NCI-H2196 treated with DMSO at 0.1 percent for 48 hours (cell line): Measurements from ENCODE around the gene STAMBPL1.

Experiments
- DNase-seq: peaks from one replicate; lab custom pipeline; 2025; ENCODE audit not compliant: unreplicated experiment; lab: John Stamatoyannopoulos, UW

STAMBPL1 gene

DNA sequence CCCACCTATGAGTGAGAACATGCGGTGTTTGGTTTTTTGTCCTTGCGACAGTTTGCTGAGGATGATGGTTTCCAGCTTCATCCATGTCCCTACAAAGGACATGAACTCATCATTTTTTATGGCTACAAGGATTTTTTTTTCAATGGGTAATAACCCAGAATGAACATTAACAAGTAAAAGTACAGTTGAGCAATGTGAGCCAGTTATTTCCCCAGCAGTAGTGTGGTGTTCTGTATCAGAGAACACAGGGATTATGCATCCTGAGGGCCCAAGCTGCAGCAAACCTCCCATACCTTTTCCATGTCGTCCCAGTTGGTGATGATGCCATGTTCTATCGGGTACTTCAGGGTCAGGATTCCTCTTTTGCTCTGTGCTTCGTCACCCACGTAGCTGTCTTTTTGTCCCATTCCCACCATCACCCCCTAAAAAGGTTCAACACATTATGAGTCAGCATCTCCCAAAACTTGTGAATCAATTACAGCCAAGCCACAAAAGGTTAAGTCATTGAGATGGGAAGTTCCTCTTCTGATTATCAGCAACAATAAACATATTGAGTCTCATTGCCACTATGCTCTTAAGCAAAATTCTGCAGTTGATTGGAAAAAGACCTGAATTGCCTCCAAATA lies 67.0 kb downstream of the STAMBPL1 start:
- no peak for DNase-seq

DNA sequence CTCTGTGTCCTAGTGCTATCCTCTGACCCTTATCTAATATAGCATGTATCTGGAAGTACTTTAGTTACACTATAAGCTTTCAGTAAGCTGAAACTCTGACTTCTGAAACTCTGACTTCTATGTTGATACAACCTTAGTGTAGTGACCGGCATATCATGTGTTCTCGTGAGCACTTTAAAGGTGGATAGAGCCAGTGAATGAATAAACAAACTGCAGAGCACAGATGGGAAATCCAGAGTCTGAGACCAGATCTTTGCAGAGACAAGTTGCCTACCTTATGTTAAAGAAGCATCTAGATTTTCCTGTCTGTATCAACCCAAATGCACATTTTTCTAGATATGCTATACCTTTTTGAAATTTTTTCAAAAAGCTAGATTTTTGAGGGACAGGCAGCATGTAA lies 69.0 kb downstream of the STAMBPL1 start:
- DNase-seq: no peak

DNA sequence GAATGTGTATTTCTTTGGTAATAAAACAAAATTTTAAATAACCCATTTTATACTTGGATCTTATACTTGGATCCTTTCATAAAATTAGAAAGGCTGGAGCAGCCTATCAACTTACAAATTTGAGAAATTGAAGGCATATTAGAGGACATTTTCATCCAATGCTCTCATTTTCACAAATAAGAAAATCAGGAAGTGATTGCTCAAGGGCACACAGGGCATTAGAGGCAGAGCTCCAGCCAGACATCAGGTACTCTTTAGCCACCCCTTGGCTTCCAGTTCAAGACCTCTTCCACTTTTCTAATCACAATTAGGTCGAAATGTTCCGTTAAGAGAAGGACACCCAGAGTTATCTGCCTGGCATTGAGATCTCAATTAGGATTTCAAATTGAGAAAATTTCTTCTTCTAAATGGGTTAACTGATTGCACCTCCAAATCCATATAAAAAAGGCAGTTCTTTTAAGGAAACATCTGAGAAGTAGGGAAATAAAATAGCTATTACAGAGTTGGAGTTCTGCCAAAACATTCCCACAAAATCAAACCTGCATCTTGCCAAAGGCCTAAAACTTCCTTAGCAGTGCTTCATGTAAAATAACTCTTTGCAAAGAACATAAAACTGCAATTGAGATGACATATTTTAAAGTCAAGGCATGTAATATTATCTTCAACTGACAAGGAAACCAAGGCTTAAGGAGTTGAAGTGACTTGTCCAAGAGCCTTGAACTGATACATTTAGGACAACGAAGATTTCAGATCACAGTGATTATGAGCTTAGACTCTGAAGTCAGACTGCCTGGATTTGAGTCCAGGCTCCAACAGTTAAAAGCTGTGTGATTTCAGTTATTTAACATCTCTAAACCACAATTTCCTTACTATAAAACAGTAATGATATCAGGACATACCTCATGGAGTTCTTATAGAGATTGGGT lies 70.1 kb downstream of the STAMBPL1 start:
- DNase-seq: no peak

DNA sequence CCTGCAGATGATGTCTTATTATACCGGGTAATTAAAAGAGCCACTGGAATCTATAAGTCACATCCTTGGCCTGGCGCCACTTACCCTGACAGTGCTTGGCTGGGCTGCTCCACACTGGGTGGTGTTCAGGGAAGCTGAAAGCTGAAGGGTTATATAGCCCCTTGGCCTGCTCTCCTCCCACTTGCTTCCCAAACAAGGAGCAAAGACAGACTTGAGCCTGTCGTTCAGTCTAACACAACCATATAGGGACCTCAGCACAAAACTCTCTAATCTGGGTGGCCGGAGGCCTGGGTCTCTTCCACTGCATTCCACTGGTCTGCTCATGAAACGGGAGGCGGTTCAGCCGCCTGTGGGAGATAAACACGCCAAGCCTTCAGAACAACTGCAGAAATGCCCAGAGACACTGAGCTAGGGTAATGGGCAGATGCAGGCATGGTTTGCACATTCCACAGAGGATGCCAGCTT lies 72.6 kb downstream of the STAMBPL1 start, which contains the start of gene ACTA2:
Gene ACTA2 (minus strand): TSS at position 127 of the 465 bp plus-strand sequence. CDS start 3,843 bp downstream, outside the sequence.
- no peak for DNase-seq

DNA sequence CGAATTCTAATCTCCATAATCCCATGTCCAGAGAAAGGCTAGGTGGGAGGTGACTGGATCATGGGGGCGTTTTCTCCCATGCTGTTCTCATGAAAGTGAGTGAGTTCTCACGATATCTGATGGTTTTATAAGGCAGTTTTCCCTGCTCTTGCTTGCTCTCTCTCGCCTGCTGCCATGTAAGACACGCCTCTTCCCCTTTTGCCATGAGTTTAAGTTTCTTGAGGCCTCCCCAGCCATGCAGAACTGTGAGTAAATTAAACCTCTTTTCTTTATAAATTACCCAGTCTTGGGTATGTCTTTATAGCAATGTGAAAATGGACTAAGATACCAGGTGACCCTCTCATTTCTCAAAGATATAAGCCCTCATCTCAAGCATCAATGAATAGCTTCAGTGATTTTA lies 73.6 kb downstream of the STAMBPL1 start:
- no peak for DNase-seq

DNA sequence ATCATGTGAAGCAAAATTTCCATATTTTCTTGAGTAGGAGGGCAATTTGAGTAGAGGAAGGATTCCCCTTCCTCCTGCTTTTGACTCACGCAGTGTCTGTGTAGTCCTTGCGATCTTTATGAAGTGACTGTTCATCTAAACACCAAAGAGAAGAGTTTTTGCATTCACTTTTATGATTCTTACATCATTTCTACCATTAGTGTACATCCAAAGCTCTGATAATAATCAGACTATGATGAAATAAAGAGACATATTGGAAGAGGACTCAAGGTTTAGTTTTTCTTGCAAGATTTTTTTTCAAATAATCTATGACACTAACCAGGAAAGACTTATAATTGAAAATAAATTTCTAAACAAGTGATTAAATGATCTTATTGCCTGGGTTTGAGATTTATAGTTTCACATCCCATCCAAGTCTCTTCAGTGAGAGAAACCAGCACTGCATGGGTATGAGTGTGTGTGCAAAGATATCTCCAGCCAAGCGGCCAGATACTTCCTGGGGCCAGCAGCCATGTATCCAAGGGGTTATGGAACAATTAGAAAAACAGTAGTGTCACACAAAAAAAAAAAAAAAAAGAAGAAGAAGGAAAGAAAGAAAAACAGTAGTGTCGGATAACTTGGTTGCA lies 74.5 kb downstream of the STAMBPL1 start:
- no peak for DNase-seq

DNA sequence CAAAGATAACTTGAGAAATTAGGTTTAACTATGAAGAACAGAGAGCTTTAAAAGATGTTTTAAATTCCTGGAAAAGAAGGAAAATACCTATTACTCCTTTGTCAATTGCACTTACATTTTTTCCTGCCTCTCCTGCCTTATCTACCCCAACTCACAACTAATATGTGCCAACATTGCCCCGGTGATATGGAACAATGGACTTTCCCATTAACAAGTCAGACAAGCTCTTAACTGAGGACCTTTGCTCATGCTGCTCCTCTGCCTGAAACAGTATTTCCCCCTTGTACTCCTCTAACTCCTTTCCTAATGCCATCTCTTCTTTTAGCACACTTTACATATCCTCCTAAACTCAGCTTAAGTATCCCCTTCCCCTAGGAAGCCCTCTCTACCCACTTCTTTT lies 77.3 kb downstream of the STAMBPL1 start:
- no peak for DNase-seq

DNA sequence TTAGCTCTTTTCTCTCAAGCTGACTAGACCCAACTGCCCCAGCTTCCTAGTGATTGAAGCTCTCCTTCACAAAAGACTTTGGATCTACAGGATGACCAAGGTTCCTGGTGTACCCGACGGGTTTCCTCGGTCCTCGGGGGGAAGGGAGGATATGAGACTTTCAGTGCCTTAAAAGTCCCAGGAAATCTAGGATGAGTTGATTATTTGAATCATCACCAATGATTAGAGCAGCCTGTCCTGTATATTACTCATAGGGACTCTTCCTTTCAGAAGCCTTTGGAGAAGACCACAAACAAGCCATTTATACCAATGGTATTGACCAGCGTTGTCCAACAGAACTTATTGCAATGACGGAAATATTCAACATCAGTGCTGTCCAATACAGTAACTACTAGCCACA lies 78.7 kb downstream of the STAMBPL1 start:
- DNase-seq: no peak

DNA sequence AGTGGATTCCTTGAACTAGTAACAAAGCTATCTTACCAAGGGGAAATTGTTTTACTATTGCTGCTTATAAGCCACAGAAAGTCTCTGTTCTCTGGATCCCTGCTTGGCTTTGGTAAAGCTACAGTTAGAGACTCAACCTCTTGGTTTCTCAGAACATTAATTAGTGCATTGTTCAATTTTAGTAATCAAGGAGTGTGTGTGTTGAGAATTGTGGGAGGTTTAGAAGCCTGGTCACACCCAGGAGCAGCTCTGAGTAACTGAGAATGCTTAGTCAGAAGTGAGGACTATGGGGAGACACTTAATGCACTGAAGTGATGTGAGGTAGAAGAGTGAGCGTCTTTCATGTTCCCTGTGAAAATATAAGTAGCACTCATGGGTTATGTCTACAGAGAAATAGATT lies 80.8 kb downstream of the STAMBPL1 start:
- no peak for DNase-seq

DNA sequence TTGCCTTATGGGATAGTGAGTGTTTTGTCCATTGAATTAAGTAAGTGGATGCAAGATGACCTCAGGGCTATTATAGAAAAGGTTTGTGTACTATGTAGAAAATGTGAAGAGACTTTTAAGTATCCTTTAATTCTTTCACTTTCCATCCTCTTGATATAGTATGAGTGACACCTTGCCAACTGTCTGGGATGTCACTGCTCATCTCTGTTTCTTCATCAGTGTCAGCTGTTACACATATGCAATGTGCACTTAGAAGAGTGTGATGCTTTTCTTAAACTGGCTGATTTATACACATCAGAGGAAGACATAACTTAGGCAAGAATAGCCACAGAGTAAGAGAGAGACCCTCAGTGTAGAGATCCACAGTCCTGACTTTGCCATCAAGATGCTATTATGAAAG lies 81.2 kb downstream of the STAMBPL1 start:
- DNase-seq: no peak

DNA sequence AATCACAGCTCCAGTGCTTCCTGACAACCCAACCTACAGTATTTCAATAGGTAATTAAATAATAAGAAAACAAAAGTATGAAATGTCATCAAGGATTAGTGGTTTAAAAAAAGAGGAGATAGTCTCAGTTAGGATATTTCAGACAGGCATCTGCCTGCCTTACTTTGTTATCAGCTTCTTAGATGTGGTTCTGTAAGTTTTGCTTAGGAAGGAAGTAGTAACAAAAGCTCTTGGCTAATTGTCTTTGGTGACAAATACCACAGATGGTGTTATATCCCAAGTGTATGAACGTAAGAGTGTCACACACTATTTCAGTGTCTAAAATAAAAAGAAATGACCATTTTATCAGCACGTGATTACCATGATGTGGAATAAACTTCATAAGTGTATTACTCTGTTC lies 82.3 kb downstream of the STAMBPL1 start:
- no peak for DNase-seq

DNA sequence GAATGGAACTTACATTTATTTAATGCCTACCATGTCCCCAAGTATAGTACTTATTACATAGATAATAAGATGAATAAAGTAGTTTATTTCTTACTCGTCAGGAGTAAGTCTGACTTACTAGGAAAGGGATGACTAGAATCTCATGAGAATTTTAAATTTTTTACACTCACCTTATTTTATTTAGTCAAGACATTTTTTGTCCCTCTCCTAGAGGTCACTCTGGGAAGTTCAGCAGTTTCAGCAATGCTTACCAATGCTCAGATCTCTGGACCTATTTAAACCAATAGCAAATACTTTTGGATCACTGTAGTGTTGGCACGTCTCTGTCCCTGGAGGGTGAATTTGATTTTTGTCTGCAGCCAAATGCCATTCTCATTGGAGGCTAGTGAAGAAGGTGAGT lies 83.3 kb downstream of the STAMBPL1 start:
- no peak for DNase-seq

DNA sequence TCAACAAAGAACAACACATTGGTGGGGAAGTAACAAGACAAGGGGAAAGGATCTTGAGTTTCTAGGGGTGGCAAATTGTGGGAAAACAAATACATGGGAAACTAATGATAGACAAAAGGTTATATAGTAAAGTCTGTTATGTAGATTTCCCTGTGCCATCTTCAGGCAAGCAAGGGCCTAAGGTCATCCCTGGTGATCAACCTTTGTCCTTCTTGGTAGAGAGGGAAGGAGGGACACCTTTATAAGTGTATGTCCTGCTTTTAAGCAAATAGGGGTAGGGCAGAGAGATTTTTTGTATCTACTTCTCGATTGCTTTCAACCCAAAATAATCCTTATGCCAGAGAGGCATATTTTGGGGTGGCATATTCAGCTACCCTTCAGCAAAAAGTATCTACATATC lies 84.3 kb downstream of the STAMBPL1 start:
- DNase-seq: no peak

DNA sequence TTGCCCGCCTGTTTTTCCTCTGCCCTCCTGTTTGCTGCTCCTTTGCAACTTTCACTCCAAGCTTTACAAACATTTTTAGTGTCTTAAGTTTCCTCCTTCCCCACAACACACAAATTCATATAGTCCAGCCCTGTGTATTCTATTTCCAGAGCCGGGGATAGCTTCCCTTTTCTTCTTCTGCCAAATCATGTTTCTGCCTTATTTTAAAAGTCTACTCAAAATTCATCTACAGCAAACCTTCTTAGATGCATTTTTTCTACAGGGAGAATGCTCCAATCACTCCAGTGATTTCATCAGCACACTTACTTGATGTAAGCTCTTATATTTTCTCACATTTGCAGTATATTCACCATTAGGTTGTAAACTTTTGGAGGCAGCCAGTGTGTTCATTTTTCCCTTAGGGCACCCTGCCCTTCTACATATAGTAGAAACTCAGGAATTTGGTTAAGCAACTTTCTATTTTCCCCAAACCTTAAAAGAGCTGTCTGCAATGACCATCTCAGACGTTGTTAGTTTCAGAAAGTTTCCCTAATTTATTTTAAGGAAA lies 84.9 kb downstream of the STAMBPL1 start:
- DNase-seq: no peak

DNA sequence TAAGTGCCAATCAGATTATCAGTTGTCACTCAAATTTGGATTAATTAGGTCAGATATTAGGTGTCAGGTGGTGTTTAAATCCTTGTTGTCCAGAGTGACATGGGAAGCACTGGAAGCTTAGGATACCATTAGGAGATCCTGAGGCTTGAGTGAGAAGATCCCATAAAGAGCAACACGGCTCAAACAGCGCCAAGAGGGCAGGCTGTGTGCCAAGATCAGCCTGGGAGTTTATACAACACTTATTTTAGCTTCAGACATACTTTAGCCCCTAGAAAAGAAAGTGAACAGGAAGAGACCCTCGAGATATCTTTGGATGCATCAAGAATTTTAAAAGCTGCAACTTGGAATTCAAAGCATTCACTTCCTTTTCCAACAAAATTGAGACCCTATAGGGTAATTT lies 86.8 kb downstream of the STAMBPL1 start:
- DNase-seq: no peak

DNA sequence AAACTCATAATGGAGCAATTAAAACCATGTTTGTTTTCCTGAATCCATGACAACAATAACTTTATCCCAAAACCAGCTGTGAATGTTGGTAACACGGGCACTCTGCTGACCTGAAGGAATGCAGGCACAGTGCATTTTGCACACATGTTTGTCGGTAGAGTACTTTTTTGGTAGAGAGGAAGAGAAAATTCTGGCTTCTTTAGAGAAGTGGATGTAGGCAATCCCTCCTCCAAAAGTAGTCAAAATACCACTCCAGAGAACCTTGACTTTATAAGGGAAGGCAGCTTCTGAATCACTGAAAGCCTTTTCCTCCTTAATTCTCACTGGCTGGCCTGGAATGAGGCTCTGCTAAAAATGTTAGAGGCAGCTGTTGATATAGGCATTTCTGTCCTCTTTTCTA lies 88.3 kb downstream of the STAMBPL1 start:
- no peak for DNase-seq

DNA sequence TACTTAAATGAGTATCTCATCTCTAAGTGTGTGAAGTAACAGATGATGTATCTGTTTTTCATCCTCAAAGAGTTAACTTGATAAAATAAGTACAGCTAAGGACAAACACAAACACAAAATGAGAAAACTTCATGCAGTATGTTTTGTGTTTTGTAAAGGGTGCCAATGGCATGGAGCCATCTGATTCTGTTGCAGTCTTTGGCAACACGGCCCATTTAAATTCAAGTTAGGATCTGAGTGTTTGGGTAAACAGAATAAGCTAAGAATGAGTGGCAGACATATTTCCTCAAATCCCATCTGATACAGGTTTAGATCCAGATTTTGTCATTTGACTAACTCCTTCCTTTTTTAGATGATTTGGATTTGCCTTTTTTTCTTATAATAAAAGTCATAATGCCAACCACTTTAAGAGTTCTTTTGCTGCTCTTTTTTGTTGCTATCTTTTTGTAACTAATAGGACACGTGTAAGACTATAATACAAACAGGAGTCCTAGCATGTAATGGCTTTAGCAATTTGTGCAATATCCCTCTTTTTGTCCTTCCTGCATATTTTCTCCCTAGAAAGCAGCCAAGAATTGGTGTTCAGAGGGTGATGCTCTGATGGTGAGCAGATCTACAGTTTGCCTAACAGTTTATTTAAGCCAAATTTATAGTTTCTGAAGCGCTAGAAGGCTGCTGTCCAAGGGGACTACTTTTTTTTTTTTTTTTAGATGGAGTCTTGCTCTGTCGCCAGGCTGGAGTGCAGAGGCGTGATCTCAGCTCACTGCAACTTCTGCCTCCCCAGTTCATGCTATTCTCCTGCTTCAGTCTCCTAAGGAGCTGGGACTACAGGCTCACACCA lies 91.4 kb downstream of the STAMBPL1 start:
- DNase-seq: no peak
